HCT116 (cell line): ENCODE data around the gene DPH2.

Source experiments
- CBX3 ChIP-seq: IDR thresholded peaks from 2 replicates; pipeline ENCODE4 v1.6.1; 2012; ENCODE audit warnings: low read depth
- FOSL1 ChIP-seq: IDR thresholded peaks from 2 replicates; pipeline ENCODE4 v1.6.1; 2012; ENCODE audit warnings: low read depth
- POLR2A ChIP-seq: IDR thresholded peaks from 2 replicates; pipeline ENCODE4 v1.7.0; 2011; ENCODE audit warnings: borderline replicate concordance; ENCODE audit not compliant: insufficient read depth, insufficient read length; ENCODE audit errors: extremely low read depth
- POLR2AphosphoS5 ChIP-seq: IDR thresholded peaks from 2 replicates; pipeline ENCODE4 v1.6.1; 2011; ENCODE audit warnings: mild to moderate bottlenecking, low read depth, low read length, moderate library complexity
- RAD21 ChIP-seq: IDR thresholded peaks from 2 replicates; pipeline ENCODE4 v1.6.1; 2012; ENCODE audit warnings: low read depth, mild to moderate bottlenecking
- SIN3A ChIP-seq: IDR thresholded peaks from 2 replicates; pipeline ENCODE4 v1.6.1; 2012; ENCODE audit warnings: low read depth
- SP1 ChIP-seq: IDR thresholded peaks from 2 replicates; pipeline ENCODE4 v1.6.1; 2012; ENCODE audit warnings: low read depth
- SRF ChIP-seq: IDR thresholded peaks from 2 replicates; pipeline ENCODE4 v1.6.1; 2012; ENCODE audit warnings: low read depth
- TCF7L2 ChIP-seq: IDR thresholded peaks from 2 replicates; pipeline ENCODE4 v1.7.0; 2011; ENCODE audit warnings: borderline replicate concordance, inconsistent platforms; ENCODE audit not compliant: insufficient read depth, insufficient read length; ENCODE audit errors: extremely low read depth
- YY1 ChIP-seq: IDR thresholded peaks from 2 replicates; pipeline ENCODE4 v1.6.1; 2011; ENCODE audit warnings: low read length, low read depth, moderate library complexity, mild to moderate bottlenecking; ENCODE audit not compliant: insufficient replicate concordance; ENCODE audit errors: extremely low read depth
- ZNF274 ChIP-seq: fragments of 200-500 bp; sonication (Bioruptor generic); IDR thresholded peaks from 2 replicates; pipeline ENCODE4 v1.6.1; 2014; ENCODE audit warnings: mild to moderate bottlenecking, low read depth, low read length, inconsistent platforms
- TF ChIP-seq, protein P1 (sequence below): IDR thresholded peaks from 2 replicates; pipeline ENCODE4 v1.6.1; 2012
- TF ChIP-seq, protein P2 (sequence below), 3 experiments: fragments of 200-600 bp in 1 of 3; sonication (generic) in 1 of 3; IDR thresholded peaks in 2 of 3; conservative IDR thresholded peaks in 1 of 3; 2 replicates each; pipeline ENCODE4 v1.5.1; 2012 to 2017; ENCODE audit warnings: low read depth in 2 of 3, low read length in 2 of 3, antibody characterized with exemption in 1 of 3, borderline replicate concordance in 1 of 3, control low read depth in 1 of 3, mild to moderate bottlenecking in 1 of 3, mixed read lengths in 1 of 3, mixed run types in 1 of 3, moderate library complexity in 1 of 3; ENCODE audit not compliant: insufficient read depth in 1 of 3

DNA sequence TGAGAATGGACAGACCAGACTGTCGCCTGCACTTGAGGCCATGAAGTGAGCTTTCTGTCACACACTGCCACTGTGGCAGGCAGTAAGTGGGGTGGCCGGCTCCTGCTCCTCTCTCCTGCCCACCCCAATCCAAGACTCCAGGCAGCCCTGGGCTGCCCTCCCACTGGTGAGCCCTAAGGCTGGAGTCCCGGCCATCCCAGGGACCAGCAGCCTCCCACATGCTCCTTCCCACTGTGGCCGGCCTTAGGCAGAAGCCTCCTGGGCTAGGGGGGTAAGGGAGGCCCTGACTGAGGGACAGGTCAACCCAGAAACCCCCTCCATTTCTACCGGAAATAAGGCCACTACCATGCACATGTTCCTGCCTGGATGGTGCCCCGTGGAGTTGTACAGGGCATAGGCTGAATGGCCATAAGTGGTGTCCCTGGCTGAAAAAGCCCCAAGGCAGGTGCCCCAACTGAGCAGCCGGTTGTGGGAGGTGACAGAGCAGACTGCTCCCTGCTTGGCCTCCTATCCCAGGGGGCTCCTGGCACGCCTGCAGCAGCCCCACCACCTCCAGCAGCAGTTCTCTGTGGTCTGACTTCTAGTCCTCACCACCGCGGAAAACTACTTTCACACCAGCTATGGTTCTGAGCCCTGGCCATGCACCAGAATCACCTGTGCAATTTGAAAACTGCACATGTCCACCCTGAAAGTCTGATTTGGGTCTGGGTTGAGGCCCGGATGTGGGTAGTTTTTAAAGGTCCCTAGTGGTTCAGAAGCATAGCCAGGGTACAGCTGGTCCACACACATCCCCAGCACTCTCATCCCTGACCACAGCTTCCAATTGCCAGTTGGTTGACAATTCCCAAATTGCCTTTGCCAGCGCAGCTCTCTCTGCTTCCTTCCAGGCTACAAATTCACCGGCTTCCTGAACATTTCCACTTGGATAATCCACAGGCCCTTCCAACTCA is 37.8 kb upstream of the DPH2 start:
- TF ChIP-seq ZNF274 (no peak), RAD21 (no peak), YY1 (no peak), POLR2A (no peak), POLR2AphosphoS5 (no peak), CBX3 (no peak), FOSL1 (no peak), SRF (no peak), TCF7L2 (no peak), SP1 (no peak), SIN3A (no peak)
- TF ChIP-seq, protein P1, sequence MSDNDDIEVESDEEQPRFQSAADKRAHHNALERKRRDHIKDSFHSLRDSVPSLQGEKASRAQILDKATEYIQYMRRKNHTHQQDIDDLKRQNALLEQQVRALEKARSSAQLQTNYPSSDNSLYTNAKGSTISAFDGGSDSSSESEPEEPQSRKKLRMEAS: no peak
- TF ChIP-seq, protein P2, sequence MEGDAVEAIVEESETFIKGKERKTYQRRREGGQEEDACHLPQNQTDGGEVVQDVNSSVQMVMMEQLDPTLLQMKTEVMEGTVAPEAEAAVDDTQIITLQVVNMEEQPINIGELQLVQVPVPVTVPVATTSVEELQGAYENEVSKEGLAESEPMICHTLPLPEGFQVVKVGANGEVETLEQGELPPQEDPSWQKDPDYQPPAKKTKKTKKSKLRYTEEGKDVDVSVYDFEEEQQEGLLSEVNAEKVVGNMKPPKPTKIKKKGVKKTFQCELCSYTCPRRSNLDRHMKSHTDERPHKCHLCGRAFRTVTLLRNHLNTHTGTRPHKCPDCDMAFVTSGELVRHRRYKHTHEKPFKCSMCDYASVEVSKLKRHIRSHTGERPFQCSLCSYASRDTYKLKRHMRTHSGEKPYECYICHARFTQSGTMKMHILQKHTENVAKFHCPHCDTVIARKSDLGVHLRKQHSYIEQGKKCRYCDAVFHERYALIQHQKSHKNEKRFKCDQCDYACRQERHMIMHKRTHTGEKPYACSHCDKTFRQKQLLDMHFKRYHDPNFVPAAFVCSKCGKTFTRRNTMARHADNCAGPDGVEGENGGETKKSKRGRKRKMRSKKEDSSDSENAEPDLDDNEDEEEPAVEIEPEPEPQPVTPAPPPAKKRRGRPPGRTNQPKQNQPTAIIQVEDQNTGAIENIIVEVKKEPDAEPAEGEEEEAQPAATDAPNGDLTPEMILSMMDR (IDR thresholded peaks at IDR 0.05 in 2 of 3, conservative IDR thresholded peaks at IDR 0.05 in 1 of 3; ENCODE audit: borderline replicate concordance in 1 of 3, insufficient read depth in 1 of 3, low read depth in 2 of 3, low read length in 2 of 3): no peak
